ENCODE data around the gene DTNBP1.

DTNBP1 gene

DNA sequence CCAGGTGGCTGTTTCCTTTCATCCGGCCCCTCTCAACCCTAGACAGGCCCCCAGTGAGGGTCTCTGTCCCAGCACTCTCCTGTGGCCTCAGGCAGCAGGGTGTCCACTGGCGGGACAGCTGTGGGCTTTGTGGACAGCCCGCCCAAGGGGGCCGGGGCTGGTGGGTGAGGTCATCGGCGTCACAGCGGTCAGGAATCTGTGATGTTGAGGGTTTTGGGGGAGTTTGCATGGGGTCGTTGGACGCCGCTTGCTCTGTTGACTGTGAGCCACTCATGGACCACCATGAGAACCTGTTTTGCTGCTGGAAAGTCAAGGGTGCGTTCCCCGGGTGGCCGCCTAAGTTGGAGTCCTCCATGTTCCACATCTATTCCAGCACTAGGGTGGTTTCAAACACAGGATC lies 146.4 kb downstream of the DTNBP1 start:
- no peaks in the 10 kb centered on the region for H3K79me1 ChIP-seq (ENCODE audit: low read length)
- no peaks in the 10 kb centered on the region for H3K4me1 ChIP-seq (ENCODE audit: control insufficient read depth, low read depth, low read length)
- no peak overlapping the region for H4K5ac ChIP-seq (ENCODE audit: low read length)
- H3K4ac ChIP-seq (ENCODE audit: low read depth, low read length): no peak overlapping the region
- no peak overlapping the region for H3K4me2 ChIP-seq (ENCODE audit: low read length)
- H3K23ac ChIP-seq (ENCODE audit: low read length): no peak overlapping the region
- H3K27me3 ChIP-seq (ENCODE audit: insufficient read depth, low read length, poor library complexity): no peaks in the 10 kb centered on the region
- H3K27ac ChIP-seq (ENCODE audit: low read depth, low read length): no peak overlapping the region
- H3K79me2 ChIP-seq (ENCODE audit: control insufficient read depth, insufficient read depth, low read length): no peaks in the 10 kb centered on the region
- H2AK5ac ChIP-seq (ENCODE audit: low read length): no peak overlapping the region
- no peak overlapping the region for H2BK120ac ChIP-seq (ENCODE audit: low read depth, low read length)
- H2BK15ac ChIP-seq (replicated peaks; ENCODE audit: low read depth): no peak overlapping the region
- no peak overlapping the region for H3K9ac ChIP-seq (ENCODE audit: low read length)
- WGBS (ENCODE audit: extremely low coverage, insufficient coverage, low lambda C conversion rate): no CpG with 5 or more reads among the region's 13 CpGs
- peaks cover 2% of the 10 kb centered on the region for H3K36me3 ChIP-seq (ENCODE audit: control insufficient read depth, insufficient read depth, low read length)
- H2BK5ac ChIP-seq (ENCODE audit: low read length): no peak overlapping the region
- H3K18ac ChIP-seq (ENCODE audit: low read length): no peak overlapping the region
- no peak overlapping the region for H3K4me3 ChIP-seq (ENCODE audit: low read length)
- no peak for DNase-seq
- H3K56ac ChIP-seq (ENCODE audit: low read length): no peak overlapping the region
- no peak overlapping the region for H4K8ac ChIP-seq (ENCODE audit: low read depth, low read length)

- Histone ChIP-seq H3K4me1 (ENCODE audit: control insufficient read depth, low read depth, low read length) (no peaks in the 10 kb centered on the region), H2BK120ac (ENCODE audit: low read depth, low read length) (no peak overlapping the region), H3K79me1 (ENCODE audit: low read length) (no peaks in the 10 kb centered on the region), H4K5ac (ENCODE audit: low read length) (no peak overlapping the region), H2BK5ac (ENCODE audit: low read length) (no peak overlapping the region), H3K18ac (ENCODE audit: low read length) (no peak overlapping the region), H3K9ac (ENCODE audit: low read length) (no peak overlapping the region), H3K27ac (ENCODE audit: low read depth, low read length) (no peak overlapping the region), H2AK5ac (ENCODE audit: low read length) (no peak overlapping the region), H3K36me3 (ENCODE audit: control insufficient read depth, insufficient read depth, low read length) (peaks cover 3% of the 10 kb centered on the region), H3K4me3 (ENCODE audit: low read length) (no peak overlapping the region), H2BK15ac (replicated peaks; ENCODE audit: low read depth) (no peak overlapping the region), H3K79me2 (ENCODE audit: control insufficient read depth, insufficient read depth, low read length) (no peaks in the 10 kb centered on the region), H3K27me3 (ENCODE audit: insufficient read depth, low read length, poor library complexity) (no peaks in the 10 kb centered on the region), H3K23ac (ENCODE audit: low read length) (no peak overlapping the region), H4K8ac (ENCODE audit: low read depth, low read length) (no peak overlapping the region), H3K4me2 (ENCODE audit: low read length) (no peak overlapping the region), H3K56ac (ENCODE audit: low read length) (no peak overlapping the region), H3K4ac (ENCODE audit: low read depth, low read length) (no peak overlapping the region)
- WGBS (ENCODE audit: extremely low coverage, insufficient coverage, low lambda C conversion rate): no CpG with 5 or more reads among the region's 18 CpGs
- DNase-seq: no peak
Measured at GRCh38 chr6:15515660-15516375, 147.0 kb downstream of the DTNBP1 start.

DNA sequence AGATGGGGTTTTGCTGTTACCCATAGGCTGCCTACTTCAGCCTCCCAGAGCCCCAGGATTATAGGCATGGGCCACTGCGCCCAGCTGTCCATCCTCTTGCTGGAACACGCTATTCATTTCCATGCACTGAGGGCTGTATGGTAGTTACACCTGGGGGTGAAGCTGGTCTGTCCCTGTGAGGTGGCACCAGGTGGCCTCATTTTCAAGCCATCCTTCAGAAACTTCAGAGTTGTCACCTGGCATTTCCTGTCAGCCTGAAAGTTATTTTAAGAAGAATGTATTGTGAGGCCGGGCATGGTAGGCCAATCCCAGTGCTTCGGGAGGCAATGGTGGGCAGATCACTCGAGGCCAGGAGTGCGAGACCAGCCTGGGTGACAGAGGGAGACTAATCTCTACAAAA lies 147.6 kb downstream of the DTNBP1 start:
- Histone ChIP-seq H3K79me1 (ENCODE audit: low read length) (no peaks in the 10 kb centered on the region), H4K8ac (ENCODE audit: low read depth, low read length) (no peak overlapping the region), H3K36me3 (ENCODE audit: control insufficient read depth, insufficient read depth, low read length) (peaks cover 3% of the 10 kb centered on the region), H2BK15ac (replicated peaks; ENCODE audit: low read depth) (no peak overlapping the region), H3K9ac (ENCODE audit: low read length) (no peak overlapping the region), H3K56ac (ENCODE audit: low read length) (no peak overlapping the region), H2AK5ac (ENCODE audit: low read length) (no peak overlapping the region), H3K27ac (ENCODE audit: low read depth, low read length) (no peak overlapping the region), H3K4me3 (ENCODE audit: low read length) (no peak overlapping the region), H3K18ac (ENCODE audit: low read length) (no peak overlapping the region), H3K4me2 (ENCODE audit: low read length) (no peak overlapping the region), H2BK120ac (ENCODE audit: low read depth, low read length) (no peak overlapping the region), H4K5ac (ENCODE audit: low read length) (no peak overlapping the region), H3K4me1 (ENCODE audit: control insufficient read depth, low read depth, low read length) (no peaks in the 10 kb centered on the region), H3K79me2 (ENCODE audit: control insufficient read depth, insufficient read depth, low read length) (no peaks in the 10 kb centered on the region), H2BK5ac (ENCODE audit: low read length) (no peak overlapping the region), H3K4ac (ENCODE audit: low read depth, low read length) (no peak overlapping the region), H3K27me3 (ENCODE audit: insufficient read depth, low read length, poor library complexity) (no peaks in the 10 kb centered on the region), H3K23ac (ENCODE audit: low read length) (no peak overlapping the region)
- no peak for DNase-seq
- no CpG with 5 or more reads among the region's 6 CpGs for WGBS (ENCODE audit: extremely low coverage, insufficient coverage, low lambda C conversion rate)

- Histone ChIP-seq H3K79me1 (ENCODE audit: low read length) (no peaks in the 10 kb centered on the region), H3K4ac (ENCODE audit: low read depth, low read length) (no peak overlapping the region), H2BK120ac (ENCODE audit: low read depth, low read length) (no peak overlapping the region), H4K5ac (ENCODE audit: low read length) (no peak overlapping the region), H3K56ac (ENCODE audit: low read length) (no peak overlapping the region), H2AK5ac (ENCODE audit: low read length) (no peak overlapping the region), H3K9ac (ENCODE audit: low read length) (no peak overlapping the region), H3K36me3 (ENCODE audit: control insufficient read depth, insufficient read depth, low read length) (peaks cover 2% of the 10 kb centered on the region), H2BK5ac (ENCODE audit: low read length) (no peak overlapping the region), H3K27me3 (ENCODE audit: insufficient read depth, low read length, poor library complexity) (no peaks in the 10 kb centered on the region), H2BK15ac (replicated peaks; ENCODE audit: low read depth) (no peak overlapping the region), H3K4me3 (ENCODE audit: low read length) (no peak overlapping the region), H3K27ac (ENCODE audit: low read depth, low read length) (no peak overlapping the region), H3K18ac (ENCODE audit: low read length) (no peak overlapping the region), H3K79me2 (ENCODE audit: control insufficient read depth, insufficient read depth, low read length) (no peaks in the 10 kb centered on the region), H3K4me2 (ENCODE audit: low read length) (no peak overlapping the region), H3K23ac (ENCODE audit: low read length) (no peak overlapping the region), H4K8ac (ENCODE audit: low read depth, low read length) (no peak overlapping the region), H3K4me1 (ENCODE audit: control insufficient read depth, low read depth, low read length) (no peaks in the 10 kb centered on the region)
- no CpG with 5 or more reads among the region's 21 CpGs for WGBS (ENCODE audit: extremely low coverage, insufficient coverage, low lambda C conversion rate)
- DNase-seq: no peak
Measured at GRCh38 chr6:15513801-15514711, 148.8 kb downstream of the DTNBP1 start.

GRCh38 chr6:15513131-15513771 lies 149.6 kb downstream of the DTNBP1 start:
- Histone ChIP-seq H3K23ac (ENCODE audit: low read length) (no peak overlapping the region), H3K79me2 (ENCODE audit: control insufficient read depth, insufficient read depth, low read length) (no peaks in the 10 kb centered on the region), H3K4ac (ENCODE audit: low read depth, low read length) (no peak overlapping the region), H3K9ac (ENCODE audit: low read length) (no peak overlapping the region), H3K4me2 (ENCODE audit: low read length) (no peak overlapping the region), H2BK15ac (replicated peaks; ENCODE audit: low read depth) (no peak overlapping the region), H3K79me1 (ENCODE audit: low read length) (peaks cover 1% of the 10 kb centered on the region), H3K18ac (ENCODE audit: low read length) (no peak overlapping the region), H3K4me3 (ENCODE audit: low read length) (no peak overlapping the region), H3K27me3 (ENCODE audit: insufficient read depth, low read length, poor library complexity) (no peaks in the 10 kb centered on the region), H4K8ac (ENCODE audit: low read depth, low read length) (no peak overlapping the region), H3K36me3 (ENCODE audit: control insufficient read depth, insufficient read depth, low read length) (peaks cover 2% of the 10 kb centered on the region), H3K27ac (ENCODE audit: low read depth, low read length) (no peak overlapping the region), H2AK5ac (ENCODE audit: low read length) (no peak overlapping the region), H3K4me1 (ENCODE audit: control insufficient read depth, low read depth, low read length) (no peaks in the 10 kb centered on the region), H2BK120ac (ENCODE audit: low read depth, low read length) (no peak overlapping the region), H4K5ac (ENCODE audit: low read length) (no peak overlapping the region), H3K56ac (ENCODE audit: low read length) (no peak overlapping the region), H2BK5ac (ENCODE audit: low read length) (no peak overlapping the region)
- no peak for DNase-seq
- no CpG with 5 or more reads among the region's 34 CpGs for WGBS (ENCODE audit: extremely low coverage, insufficient coverage, low lambda C conversion rate)

Measured in mesendoderm (in vitro differentiated cells).